CD14-positive monocyte (primary cell): ENCODE measurements around the gene NPAS3. TPM values are rescaled to one million over a fixed set of nuclear protein-coding genes. Genes with fewer than 3 reads are reported as not detected.

Source experiments
- DNase-seq, 3 donors: peaks; one replicate each; pipeline ENCODE4 v3.0.0-alpha.2; 2011 to 2022
- H2AFZ ChIP-seq: 2 replicates; pipeline ENCODE4 v1.6.0; 2012; ENCODE audit warnings: mild to moderate bottlenecking, low read depth, low read length, inconsistent platforms; ENCODE audit not compliant: insufficient read depth, poor library complexity, severe bottlenecking
- H3K27ac ChIP-seq, 2 donors: 1 replicate in 1 of 2; 2 replicates in 1 of 2; pipeline ENCODE4 v1.5.1; 2012 to 2013; ENCODE audit warnings: low read length in 2 of 2, control low read depth in 1 of 2, inconsistent platforms in 1 of 2, low read depth in 1 of 2, mild to moderate bottlenecking in 1 of 2
- H3K27me3 ChIP-seq, 2 donors: one replicate each; pipeline versions ENCODE4 v1.6.0 to v1.6.1; 2011 to 2013; ENCODE audit warnings: low read length in 2 of 2; ENCODE audit not compliant: control insufficient read depth in 2 of 2, insufficient read depth in 2 of 2
- H3K36me3 ChIP-seq, 2 donors: replicated peaks in 1 of 2; 1 replicate in 1 of 2; 2 replicates in 1 of 2; pipeline versions ENCODE4 v1.5.1 to v1.6.1; 2012 to 2013; ENCODE audit warnings: low read length in 2 of 2, control low read depth in 1 of 2, inconsistent platforms in 1 of 2, mild to moderate bottlenecking in 1 of 2; ENCODE audit not compliant: insufficient read depth in 2 of 2, control insufficient read depth in 1 of 2
- H3K4me1 ChIP-seq, 2 donors: 1 replicate in 1 of 2; 2 replicates in 1 of 2; pipeline versions ENCODE4 v1.5.1 to v1.6.1; 2012 to 2013; ENCODE audit warnings: low read length in 2 of 2, control low read depth in 1 of 2, inconsistent platforms in 1 of 2, mild to moderate bottlenecking in 1 of 2, moderate library complexity in 1 of 2; ENCODE audit not compliant: insufficient read depth in 2 of 2, control insufficient read depth in 1 of 2
- H3K4me2 ChIP-seq: replicated peaks from 2 replicates; pipeline ENCODE3; 2012; ENCODE audit warnings: low read length, moderate library complexity, mild to moderate bottlenecking; ENCODE audit not compliant: poor library complexity, severe bottlenecking; ENCODE audit errors: extremely low read depth
- H3K4me3 ChIP-seq, 3 experiments: fragments of 200-600 bp in 1 of 3; sonication (generic) in 1 of 3; replicated peaks in 1 of 3; 1 replicate in 2 of 3; 2 replicates in 1 of 3; pipeline ENCODE4 v1.5.1; 2011 to 2013; ENCODE audit warnings: low read length in 3 of 3, mild to moderate bottlenecking in 3 of 3, control low read depth in 2 of 3, low read depth in 2 of 3, inconsistent platforms in 1 of 3, moderate library complexity in 1 of 3
- H3K79me2 ChIP-seq: 2 replicates; pipeline ENCODE4 v1.6.0; 2012; ENCODE audit warnings: mild to moderate bottlenecking, control low read depth, inconsistent platforms, low read length, moderate library complexity; ENCODE audit not compliant: insufficient read depth
- H3K9ac ChIP-seq: 2 replicates; pipeline ENCODE4 v1.6.0; 2017; ENCODE audit warnings: low read length, mild to moderate bottlenecking; ENCODE audit not compliant: insufficient read depth, poor library complexity, severe bottlenecking
- H3K9me3 ChIP-seq, 2 donors: replicated peaks in 1 of 2; 1 replicate in 1 of 2; 2 replicates in 1 of 2; pipeline versions ENCODE4 v1.5.1 to v1.6.1; 2012 to 2013; ENCODE audit warnings: low read length in 2 of 2, control low read depth in 1 of 2; ENCODE audit not compliant: control insufficient read depth in 1 of 2, insufficient read depth in 1 of 2
- H4K20me1 ChIP-seq: 2 replicates; pipeline ENCODE4 v1.6.0; 2012; ENCODE audit warnings: mild to moderate bottlenecking, low read length, control low read depth, moderate library complexity; ENCODE audit not compliant: insufficient read depth
- H3K27ac Mint-ChIP-seq, 7 donors: one replicate each; pipeline ENCODE4 v1.8.0; 2020; ENCODE audit warnings: mild to moderate bottlenecking in 7 of 7, mixed read lengths in 7 of 7, moderate library complexity in 6 of 7, inconsistent platforms in 2 of 7
- H3K27me3 Mint-ChIP-seq, 3 donors: one replicate each; pipeline ENCODE4 v1.8.0; 2021 to 2022; ENCODE audit warnings: low read depth in 3 of 3, mild to moderate bottlenecking in 3 of 3, mixed read lengths in 3 of 3, moderate library complexity in 3 of 3, inconsistent platforms in 1 of 3
- H3K36me3 Mint-ChIP-seq, 2 donors: one replicate each; pipeline ENCODE4 v1.8.0; 2020; ENCODE audit warnings: mixed read lengths in 2 of 2, inconsistent platforms in 1 of 2, mild to moderate bottlenecking in 1 of 2
- H3K4me1 Mint-ChIP-seq: one replicate; pipeline ENCODE4 v1.8.0; 2020; ENCODE audit warnings: mild to moderate bottlenecking, mixed read lengths
- H3K4me3 Mint-ChIP-seq, 2 donors: one replicate each; pipeline ENCODE4 v1.8.0; 2020; ENCODE audit warnings: mild to moderate bottlenecking in 2 of 2, mixed read lengths in 2 of 2, moderate library complexity in 1 of 2
- H3K9me3 Mint-ChIP-seq, 7 donors: one replicate each; pipeline ENCODE4 v1.8.0; 2020 to 2022; ENCODE audit warnings: mixed read lengths in 7 of 7, mild to moderate bottlenecking in 6 of 7, moderate library complexity in 6 of 7, inconsistent platforms in 2 of 7
- WGBS: methylation state at CpG from one replicate; pipeline ENCODE4 v1.1.5; 2013; ENCODE audit warnings: missing lambda C conversion rate; ENCODE audit not compliant: insufficient coverage; 5-methylcytosine and 5-hydroxymethylcytosine counted together
- intact Hi-C, 2 donors: fragments of 100-400 bp; cut with micrococcal nuclease; formaldehyde crosslinking; loops; one replicate each; pipeline versions ENCODE4 v1.15.0 to v1.15.1; 2023
- polyA plus RNA-seq, 3 donors: library from polyadenylated mRNA; depleted of rRNA in 1 of 3; unstranded in 2 of 3; stranded (reverse) in 1 of 3; fragments of 300-500 nt in 2 of 3; fragments of >200 nt in 1 of 3; fragmentation: Illumina TruSeq in 2 of 3; gene quantifications; 1 replicate in 2 of 3; 2 replicates in 1 of 3; pipeline ENCODE4 v1.2.3, GENCODE V29; 2012 to 2021
- TF ChIP-seq, protein P1 (sequence below): fragments of 200-600 bp; IDR thresholded peaks from one replicate; pipeline ENCODE4 v1.8.0; 2022; ENCODE audit warnings: antibody characterized with exemption, mild to moderate bottlenecking

The NPAS3 gene
- polyA plus RNA-seq, 3 donors: not detected

DNA sequence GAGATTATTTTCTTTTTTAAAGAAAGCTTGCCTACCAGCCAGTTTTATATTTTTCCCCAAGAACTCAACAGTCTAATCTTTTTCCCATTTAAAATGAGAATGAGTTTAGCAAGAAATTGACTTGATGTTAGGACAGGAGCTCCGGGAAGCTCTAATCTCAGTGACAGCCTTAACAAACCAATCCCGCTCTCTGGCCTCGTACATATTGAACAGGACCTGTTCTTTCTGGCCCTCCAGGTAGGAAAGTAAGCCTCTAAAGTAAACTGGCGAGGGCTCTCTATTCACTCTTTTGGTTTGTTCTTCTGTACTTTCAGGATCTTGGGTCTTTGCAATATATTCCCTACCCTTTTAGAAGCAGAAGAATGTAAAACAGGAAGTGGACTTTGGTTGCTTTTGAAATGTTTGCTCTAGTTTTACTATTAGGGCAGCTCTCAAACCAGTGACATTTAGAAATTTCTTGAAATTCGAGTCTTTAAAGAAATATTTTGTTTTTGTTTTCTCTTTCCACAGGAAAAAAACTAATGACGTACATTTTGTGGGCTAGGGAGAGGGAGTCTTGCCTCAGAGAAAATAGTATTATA is 17.9 kb upstream of the NPAS3 start:
- Histone ChIP-seq H3K79me2 (no peaks in the 10 kb centered on the region), H3K4me3 (no peak overlapping the region), H3K9ac (no peak overlapping the region), H3K27me3 (no peaks in the 10 kb centered on the region), H2AFZ (no peak overlapping the region), H4K20me1 (no peaks in the 10 kb centered on the region), H3K36me3 (no peaks in the 10 kb centered on the region), H3K4me1 (no peaks in the 10 kb centered on the region), H3K4me2 (no peak overlapping the region), H3K27ac (no peak overlapping the region), H3K9me3 (no peaks in the 10 kb centered on the region)
- no peaks in the 10 kb centered on the region for H3K36me3 Mint-ChIP-seq
- H3K4me1 Mint-ChIP-seq: no peaks in the 10 kb centered on the region
- H3K27ac Mint-ChIP-seq: no peak overlapping the region
- intact Hi-C loops: no loop called here
- H3K9me3 Mint-ChIP-seq: peaks cover 0 to 4% (median 0%) of the 10 kb centered on the region in 7 donors
- WGBS: 80% methylated on average over 4 of the region's 6 CpGs
- peaks cover 1 to 3% (median 2%) of the 10 kb centered on the region in 3 donors for H3K27me3 Mint-ChIP-seq
- TF ChIP-seq, protein P1, sequence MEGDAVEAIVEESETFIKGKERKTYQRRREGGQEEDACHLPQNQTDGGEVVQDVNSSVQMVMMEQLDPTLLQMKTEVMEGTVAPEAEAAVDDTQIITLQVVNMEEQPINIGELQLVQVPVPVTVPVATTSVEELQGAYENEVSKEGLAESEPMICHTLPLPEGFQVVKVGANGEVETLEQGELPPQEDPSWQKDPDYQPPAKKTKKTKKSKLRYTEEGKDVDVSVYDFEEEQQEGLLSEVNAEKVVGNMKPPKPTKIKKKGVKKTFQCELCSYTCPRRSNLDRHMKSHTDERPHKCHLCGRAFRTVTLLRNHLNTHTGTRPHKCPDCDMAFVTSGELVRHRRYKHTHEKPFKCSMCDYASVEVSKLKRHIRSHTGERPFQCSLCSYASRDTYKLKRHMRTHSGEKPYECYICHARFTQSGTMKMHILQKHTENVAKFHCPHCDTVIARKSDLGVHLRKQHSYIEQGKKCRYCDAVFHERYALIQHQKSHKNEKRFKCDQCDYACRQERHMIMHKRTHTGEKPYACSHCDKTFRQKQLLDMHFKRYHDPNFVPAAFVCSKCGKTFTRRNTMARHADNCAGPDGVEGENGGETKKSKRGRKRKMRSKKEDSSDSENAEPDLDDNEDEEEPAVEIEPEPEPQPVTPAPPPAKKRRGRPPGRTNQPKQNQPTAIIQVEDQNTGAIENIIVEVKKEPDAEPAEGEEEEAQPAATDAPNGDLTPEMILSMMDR: no peak
- H3K4me3 Mint-ChIP-seq: no peak overlapping the region
- DNase-seq: no peak

DNA sequence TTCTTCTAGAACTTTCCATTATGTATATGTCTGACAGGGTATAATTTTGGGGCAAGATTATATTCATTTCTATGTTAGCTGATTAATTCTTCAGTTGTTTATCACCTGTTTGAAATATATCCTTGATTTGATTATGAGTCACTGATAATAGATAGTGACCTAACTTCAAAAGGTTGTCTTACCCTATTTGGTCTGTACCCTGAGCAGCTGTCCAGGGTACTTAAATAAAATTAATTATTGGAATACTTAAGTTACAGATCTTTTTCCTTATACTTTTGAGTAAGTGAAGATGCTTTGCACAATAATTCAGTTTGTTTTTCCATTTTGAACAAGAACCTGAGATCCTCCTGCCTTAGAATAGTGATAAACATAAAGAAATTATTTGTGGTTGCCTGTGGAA is 13.2 kb upstream of the NPAS3 start:
- peaks cover 0 to 2% of the 10 kb centered on the region in 2 donors for H3K27me3 ChIP-seq
- TF ChIP-seq, protein P1: no peak
- no peak overlapping the region for H3K4me2 ChIP-seq
- H3K9me3 Mint-ChIP-seq: peaks cover 0 to 4% (median 0%) of the 10 kb centered on the region in 7 donors
- H3K4me1 Mint-ChIP-seq: no peaks in the 10 kb centered on the region
- no peak overlapping the region for H3K4me3 ChIP-seq
- no peaks in the 10 kb centered on the region for H3K79me2 ChIP-seq
- H2AFZ ChIP-seq: no peak overlapping the region
- H3K4me3 Mint-ChIP-seq: no peak overlapping the region
- no peak for DNase-seq
- no peaks in the 10 kb centered on the region for H4K20me1 ChIP-seq
- intact Hi-C loops: no loop called here
- no peaks in the 10 kb centered on the region for H3K4me1 ChIP-seq
- peaks cover under 1 to 5% (median 3%) of the 10 kb centered on the region in 3 donors for H3K27me3 Mint-ChIP-seq
- H3K36me3 Mint-ChIP-seq: no peaks in the 10 kb centered on the region
- no peaks in the 10 kb centered on the region for H3K9me3 ChIP-seq
- no peak overlapping the region for H3K27ac ChIP-seq
- H3K36me3 ChIP-seq: no peaks in the 10 kb centered on the region
- no peak overlapping the region for H3K9ac ChIP-seq
- H3K27ac Mint-ChIP-seq: no peak overlapping the region
